ENCODE measurements around the gene BFSP2. TPM values are rescaled to one million over a fixed set of nuclear protein-coding genes. Genes with fewer than 3 reads are reported as not detected.

BFSP2 gene
- total and polyA plus RNA-seq, 10 donors, result 1.5 to 52.5 (median 3.1) TPM; not detected in 1

DNA sequence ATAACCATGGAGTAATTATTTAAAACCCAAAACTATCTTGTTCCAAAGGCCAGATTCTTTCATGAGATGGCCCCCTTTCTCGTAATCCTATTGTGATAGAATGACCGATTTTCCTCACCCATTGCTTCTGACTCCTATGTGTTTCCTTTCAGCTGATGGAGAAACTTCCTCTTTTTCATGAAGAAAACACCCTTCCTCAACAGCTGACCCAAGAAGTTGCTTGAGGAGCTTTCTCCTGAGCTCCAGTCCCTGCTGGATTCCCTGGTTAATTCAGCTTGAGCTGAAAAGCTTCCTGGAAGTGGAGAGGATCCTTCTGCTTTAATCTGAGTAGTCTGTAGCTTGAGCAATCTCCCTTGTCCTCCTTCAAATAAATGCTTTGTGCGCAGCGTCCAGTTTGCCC lies 75.0 kb downstream of the BFSP2 start:
- H3K9me3 ChIP-seq, result no peaks in the 10 kb centered on the region
- H3K27ac ChIP-seq, result peak overlapping the region; percentile 8 to 84 (median 67)
- intact Hi-C loops (cut with DNase I; ENCODE audit: low total_unique reads), result no loop called here
- H3K4me1 ChIP-seq, result peaks cover 13 to 66% (median 43%) of the 10 kb centered on the region in 6 donors
- TF ChIP-seq, protein P1, sequence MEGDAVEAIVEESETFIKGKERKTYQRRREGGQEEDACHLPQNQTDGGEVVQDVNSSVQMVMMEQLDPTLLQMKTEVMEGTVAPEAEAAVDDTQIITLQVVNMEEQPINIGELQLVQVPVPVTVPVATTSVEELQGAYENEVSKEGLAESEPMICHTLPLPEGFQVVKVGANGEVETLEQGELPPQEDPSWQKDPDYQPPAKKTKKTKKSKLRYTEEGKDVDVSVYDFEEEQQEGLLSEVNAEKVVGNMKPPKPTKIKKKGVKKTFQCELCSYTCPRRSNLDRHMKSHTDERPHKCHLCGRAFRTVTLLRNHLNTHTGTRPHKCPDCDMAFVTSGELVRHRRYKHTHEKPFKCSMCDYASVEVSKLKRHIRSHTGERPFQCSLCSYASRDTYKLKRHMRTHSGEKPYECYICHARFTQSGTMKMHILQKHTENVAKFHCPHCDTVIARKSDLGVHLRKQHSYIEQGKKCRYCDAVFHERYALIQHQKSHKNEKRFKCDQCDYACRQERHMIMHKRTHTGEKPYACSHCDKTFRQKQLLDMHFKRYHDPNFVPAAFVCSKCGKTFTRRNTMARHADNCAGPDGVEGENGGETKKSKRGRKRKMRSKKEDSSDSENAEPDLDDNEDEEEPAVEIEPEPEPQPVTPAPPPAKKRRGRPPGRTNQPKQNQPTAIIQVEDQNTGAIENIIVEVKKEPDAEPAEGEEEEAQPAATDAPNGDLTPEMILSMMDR (IDR thresholded peaks at IDR 0.05 in 8 of 11, conservative IDR thresholded peaks at IDR 0.05 in 3 of 11), result no peak
- no peak for TF ChIP-seq POLR2A (IDR thresholded peaks at IDR 0.05)
- no peak for TF ChIP-seq POLR2AphosphoS5 (IDR thresholded peaks at IDR 0.05)
- no peaks in the 10 kb centered on the region for H3K36me3 ChIP-seq
- no peaks in the 10 kb centered on the region for H3K27me3 ChIP-seq (replicated peaks in 1 of 7)
- no peak for DNase-seq
- 60 to 72% (median 65%) methylated on average over 4 of the region's 4 CpGs for WGBS, 5 donors
- H3K4me3 ChIP-seq, result no peak overlapping the region

DNA sequence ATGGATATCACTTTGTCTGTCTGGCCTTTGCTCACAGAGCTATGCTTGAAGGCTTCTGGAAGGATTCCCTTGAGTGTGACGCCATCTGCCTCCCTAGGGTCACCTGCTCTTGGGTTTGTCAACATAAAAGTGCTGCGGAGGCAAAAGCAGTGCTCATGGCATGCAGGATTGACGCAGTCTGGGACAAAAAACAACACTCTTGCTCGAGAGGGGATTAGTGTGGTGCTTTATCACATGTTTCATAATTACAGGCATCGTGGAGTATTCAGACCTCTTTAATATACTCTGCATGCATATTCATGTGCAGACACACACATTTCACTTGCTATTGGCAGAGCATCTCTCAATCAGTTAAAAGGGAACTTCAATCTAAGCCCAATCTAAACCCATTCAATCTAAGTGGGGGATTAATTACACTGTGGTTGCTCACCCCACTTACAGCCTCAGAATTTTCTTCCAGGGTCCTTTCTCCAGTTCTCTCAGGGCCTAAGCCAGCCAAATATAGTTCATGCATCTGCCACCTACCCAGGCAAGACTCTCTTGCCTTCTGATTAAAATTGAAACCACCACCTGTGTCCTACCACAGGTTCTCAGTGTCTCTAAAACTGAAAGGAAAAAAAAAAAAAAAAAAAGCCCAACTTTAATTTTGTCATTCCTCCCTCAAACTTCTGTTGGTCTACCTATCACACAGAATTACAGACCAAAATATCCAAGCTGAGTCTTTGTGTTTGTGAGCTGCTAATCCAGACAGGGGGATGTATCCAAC lies 75.6 kb downstream of the BFSP2 start:
- Histone ChIP-seq H3K36me3 (no peaks in the 10 kb centered on the region), H3K27me3 (replicated peaks in 1 of 7) (no peaks in the 10 kb centered on the region), H3K9me3 (no peaks in the 10 kb centered on the region), H3K4me1 (peaks cover 13 to 72% (median 43%) of the 10 kb centered on the region in 6 donors), H3K4me3 (no peak overlapping the region), H3K27ac (peak overlapping the region; percentile 8 to 84 (median 67))
- WGBS, 5 donors, result 62 to 87% (median 76%) methylated on average over 5 of the region's 5 CpGs
- TF ChIP-seq POLR2AphosphoS5 (IDR thresholded peaks at IDR 0.05) (no peak), POLR2A (IDR thresholded peaks at IDR 0.05) (no peak)
- TF ChIP-seq, protein P1 (IDR thresholded peaks at IDR 0.05 in 8 of 11, conservative IDR thresholded peaks at IDR 0.05 in 3 of 11), result no peak
- no peak for DNase-seq
- intact Hi-C loops (cut with DNase I; ENCODE audit: low total_unique reads), result no loop called here

DNA sequence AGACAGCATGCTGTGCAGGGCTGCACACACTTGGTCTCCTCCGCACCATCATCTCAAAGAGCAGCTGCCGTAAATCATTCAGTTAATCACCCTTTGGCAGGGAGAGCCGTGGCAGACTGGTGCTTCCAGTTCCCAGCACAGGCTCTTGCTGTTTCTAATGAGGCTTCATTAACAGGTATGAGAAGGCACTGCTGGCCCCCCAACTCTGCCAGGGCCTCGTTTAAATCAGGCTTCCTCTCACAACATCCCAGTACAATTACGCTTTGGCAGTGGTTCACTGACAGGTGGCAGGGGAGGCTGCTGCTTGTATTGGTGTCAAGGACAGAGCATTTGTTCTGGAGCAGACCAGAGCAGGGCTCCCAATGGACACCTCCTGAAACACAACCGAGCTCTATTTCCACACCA lies 77.1 kb downstream of the BFSP2 start:
- DNase-seq, result no peak
- H3K27me3 ChIP-seq (replicated peaks in 1 of 7), result no peaks in the 10 kb centered on the region
- TF ChIP-seq POLR2A (IDR thresholded peaks at IDR 0.05) (no peak), POLR2AphosphoS5 (IDR thresholded peaks at IDR 0.05) (no peak)
- TF ChIP-seq, protein P1 (IDR thresholded peaks at IDR 0.05 in 8 of 11, conservative IDR thresholded peaks at IDR 0.05 in 3 of 11), result no peak
- H3K9me3 ChIP-seq, result no peaks in the 10 kb centered on the region
- H3K36me3 ChIP-seq, result no peaks in the 10 kb centered on the region
- H3K4me3 ChIP-seq, result no peak overlapping the region
- peaks cover 13 to 75% (median 43%) of the 10 kb centered on the region in 6 donors for H3K4me1 ChIP-seq
- H3K27ac ChIP-seq, result peak overlapping the region in 6 of 8 donors; percentile 5 to 84 (median 72)
- 63 to 73% (median 70%) methylated on average over 5 to 6 of the region's 6 CpGs for WGBS, 5 donors
- intact Hi-C loops (cut with DNase I; ENCODE audit: low total_unique reads), result no loop called here

DNA sequence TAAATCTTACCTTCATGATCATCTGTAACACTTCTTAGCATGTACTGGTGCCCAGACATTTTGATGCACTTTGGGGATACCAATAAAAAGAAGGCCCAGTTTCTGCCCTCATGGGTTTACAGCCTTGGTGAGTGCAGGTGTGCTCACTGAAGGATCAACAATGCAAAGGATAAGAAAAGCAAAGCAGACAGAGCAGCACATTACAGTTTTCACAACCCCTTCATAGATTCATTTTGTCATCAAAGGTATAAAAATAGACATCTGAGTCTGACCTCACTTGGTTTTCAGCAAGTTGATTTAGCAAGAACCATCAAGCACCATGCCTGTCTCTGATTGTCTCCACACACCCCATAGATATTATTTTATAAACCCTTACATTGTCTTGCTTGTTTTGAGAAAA lies 77.6 kb downstream of the BFSP2 start:
- peak overlapping the region in 7 of 8 donors; percentile 3 to 84 (median 70) for H3K27ac ChIP-seq
- intact Hi-C loops (cut with DNase I; ENCODE audit: low total_unique reads), result no loop called here
- peaks cover 13 to 70% (median 43%) of the 10 kb centered on the region in 6 donors for H3K4me1 ChIP-seq
- no peak overlapping the region for H3K4me3 ChIP-seq
- no peaks in the 10 kb centered on the region for H3K9me3 ChIP-seq
- TF ChIP-seq POLR2AphosphoS5 (IDR thresholded peaks at IDR 0.05) (peak in 1 of 3 donors; percentile 37), POLR2A (IDR thresholded peaks at IDR 0.05) (no peak)
- TF ChIP-seq, protein P1 (IDR thresholded peaks at IDR 0.05 in 8 of 11, conservative IDR thresholded peaks at IDR 0.05 in 3 of 11), result no peak
- DNase-seq, result no peak
- no peaks in the 10 kb centered on the region for H3K27me3 ChIP-seq (replicated peaks in 1 of 7)
- no peaks in the 10 kb centered on the region for H3K36me3 ChIP-seq
